NCI-H510A treated with DMSO at 0.1 percent for 48 hours (cell line): ENCODE data around the gene CFAP65.

Experiments used
- DNase-seq: peaks from one replicate; lab custom pipeline; 2025; lab: John Stamatoyannopoulos, UW

The CFAP65 gene

GRCh38 chr2:219060821-219061791, 19.8 kb upstream of the CFAP65 start, which contains the start of gene IHH:
IHH (minus strand) TSS chr2:219060921; CDS start chr2:219060467, 454 bp downstream.
- no peak for DNase-seq

GRCh38 chr2:219059725-219060682, 18.7 kb upstream of the CFAP65 start:
- DNase-seq: no peak

GRCh38 chr2:219059375-219059724, 18.0 kb upstream of the CFAP65 start:
- no peak for DNase-seq

- no peak for DNase-seq
Observed at GRCh38 chr2:219058541-219059374, 17.4 kb upstream of the CFAP65 start.

GRCh38 chr2:219057709-219058540, 16.6 kb upstream of the CFAP65 start:
- peak; percentile 66 for DNase-seq

GRCh38 chr2:219056896-219057708, 15.8 kb upstream of the CFAP65 start:
- no peak for DNase-seq

GRCh38 chr2:219056176-219056895, 15.0 kb upstream of the CFAP65 start:
- DNase-seq: no peak

GRCh38 chr2:219054956-219055903, 13.9 kb upstream of the CFAP65 start:
- DNase-seq: no peak

GRCh38 chr2:219049282-219049681, 8.0 kb upstream of the CFAP65 start:
- no peak for DNase-seq

GRCh38 chr2:219045937-219046550, 4.7 kb upstream of the CFAP65 start:
- no peak for DNase-seq

- DNase-seq: no peak
Observed at GRCh38 chr2:219042750-219043149, 1.4 kb upstream of the CFAP65 start.

GRCh38 chr2:219042157-219042556, 841 bp upstream of the CFAP65 start:
- no peak for DNase-seq

- DNase-seq: no peak
Observed at GRCh38 chr2:219038600-219038999, 2.7 kb downstream of the CFAP65 start.

GRCh38 chr2:219037783-219038499, 3.4 kb downstream of the CFAP65 start:
- DNase-seq: no peak

- DNase-seq: no peak
Observed at GRCh38 chr2:219035942-219036341, 5.4 kb downstream of the CFAP65 start.

GRCh38 chr2:219034823-219035222, 6.5 kb downstream of the CFAP65 start:
- no peak for DNase-seq
